IMR-90 (cell line): ENCODE measurements around the gene GRB10. TPM values are rescaled to one million over a fixed set of nuclear protein-coding genes. Genes with fewer than 3 reads are reported as not detected.

Source experiments
- ATAC-seq: fragments of 200-7000 bp; cut with Tn5 transposase; 2 replicates; pipeline ENCODE4 v1.9.1; 2020; ENCODE audit warnings: low read depth, mild to moderate bottlenecking, moderate library complexity
- BruUV-seq: library from RNA; stranded (reverse); fragments of 400-500 nt; replicated peaks from 2 replicates; lab custom pipeline; 2021; lab: Mats Ljungman, UMichigan
- CTCF ChIA-PET: fragments of 300-600 bp; formaldehyde crosslinking; extraction: SDS; loops from one replicate; lab custom pipeline; 2021; ENCODE audit warnings: antibody characterized with exemption; lab: Yijun Ruan, JAX
- POLR2A ChIA-PET: fragments of 300-600 bp; sonication (Branson Sonifier 250); formaldehyde crosslinking; loops from one replicate; lab custom pipeline; 2022; ENCODE audit warnings: antibody characterized with exemption; ENCODE audit not compliant: unreplicated experiment; lab: Charles Lee
- DNase-seq: peaks from one replicate; pipeline ENCODE4 v3.0.0; 2013
- H2AFZ ChIP-seq: replicated peaks from 2 replicates; pipeline ENCODE3; 2013; ENCODE audit warnings: low read length, mild to moderate bottlenecking; ENCODE audit not compliant: poor library complexity
- H2AK5ac ChIP-seq: 2 replicates; pipeline ENCODE4 v1.6.1; 2013; ENCODE audit warnings: low read depth, low read length, inconsistent platforms
- H2AK9ac ChIP-seq: replicated peaks from 2 replicates; pipeline ENCODE3; 2013; ENCODE audit warnings: mild to moderate bottlenecking, low read depth, low read length, moderate library complexity; ENCODE audit not compliant: poor library complexity
- H2BK120ac ChIP-seq: 2 replicates; pipeline ENCODE4 v1.6.1; 2013; ENCODE audit warnings: low read depth, low read length, inconsistent platforms
- H2BK15ac ChIP-seq: 3 replicates; pipeline ENCODE4 v1.6.1; 2013; ENCODE audit warnings: low read depth, low read length, inconsistent platforms
- H2BK20ac ChIP-seq: 2 replicates; pipeline ENCODE4 v1.6.1; 2013; ENCODE audit warnings: low read depth, mild to moderate bottlenecking, inconsistent platforms, low read length, moderate library complexity
- H2BK5ac ChIP-seq: 2 replicates; pipeline ENCODE4 v1.6.1; 2013; ENCODE audit warnings: mild to moderate bottlenecking, low read depth, low read length, inconsistent platforms; ENCODE audit not compliant: poor library complexity, severe bottlenecking
- H3K14ac ChIP-seq: replicated peaks from 2 replicates; pipeline ENCODE4 v1.6.1; 2013; ENCODE audit warnings: low read depth, low read length, inconsistent platforms
- H3K18ac ChIP-seq: 2 replicates; pipeline ENCODE4 v1.6.1; 2013; ENCODE audit warnings: low read depth, low read length, control low read depth
- H3K23ac ChIP-seq: 2 replicates; pipeline ENCODE4 v1.6.1; 2013; ENCODE audit warnings: low read depth, low read length, inconsistent platforms
- H3K27ac ChIP-seq: 2 replicates; pipeline ENCODE4 v1.5.1; 2013; ENCODE audit warnings: mild to moderate bottlenecking, control low read depth, low read length; ENCODE audit not compliant: insufficient read depth
- H3K27me3 ChIP-seq: 2 replicates; pipeline ENCODE4 v1.6.1; 2013; ENCODE audit warnings: low read length; ENCODE audit not compliant: control insufficient read depth, insufficient read depth
- H3K36me3 ChIP-seq: 2 replicates; pipeline ENCODE4 v1.6.1; 2013; ENCODE audit warnings: low read length, mixed read lengths; ENCODE audit not compliant: control insufficient read depth, insufficient read depth
- H3K4ac ChIP-seq: 2 replicates; pipeline ENCODE4 v1.6.1; 2013; ENCODE audit warnings: low read depth, low read length, inconsistent platforms
- H3K4me1 ChIP-seq: 2 replicates; pipeline ENCODE4 v1.6.1; 2013; ENCODE audit warnings: low read length, mixed read lengths; ENCODE audit not compliant: control insufficient read depth, insufficient read depth
- H3K4me2 ChIP-seq: 2 replicates; pipeline ENCODE4 v1.6.1; 2013; ENCODE audit warnings: low read depth, mild to moderate bottlenecking, control low read depth, low read length, moderate library complexity
- H3K4me3 ChIP-seq: 2 replicates; pipeline ENCODE4 v1.5.1; 2013; ENCODE audit warnings: low read depth, mild to moderate bottlenecking, control low read depth, low read length, moderate library complexity; ENCODE audit not compliant: insufficient read depth
- H3K56ac ChIP-seq: 2 replicates; pipeline ENCODE4 v1.6.1; 2013; ENCODE audit warnings: low read length, inconsistent platforms; ENCODE audit not compliant: insufficient read depth; ENCODE audit errors: extremely low read depth
- H3K79me1 ChIP-seq, 2 experiments: 2 replicates each; pipeline ENCODE4 v1.6.1; 2013; ENCODE audit warnings: low read length in 2 of 2, inconsistent platforms in 1 of 2, low read depth in 1 of 2
- H3K9ac ChIP-seq: 2 replicates; pipeline ENCODE4 v1.6.1; 2013; ENCODE audit warnings: low read depth, low read length, control low read depth
- H3K9me1 ChIP-seq: 2 replicates; pipeline ENCODE4 v1.6.1; 2013; ENCODE audit warnings: low read length, inconsistent platforms; ENCODE audit not compliant: insufficient read depth
- H3K9me3 ChIP-seq: 2 replicates; pipeline ENCODE4 v1.6.1; 2013; ENCODE audit warnings: low read length; ENCODE audit not compliant: control insufficient read depth, insufficient read depth
- H4K20me1 ChIP-seq: 2 replicates; pipeline ENCODE4 v1.6.1; 2013; ENCODE audit warnings: low read length, inconsistent platforms; ENCODE audit not compliant: insufficient read depth
- H4K5ac ChIP-seq: 2 replicates; pipeline ENCODE4 v1.6.1; 2013; ENCODE audit warnings: mild to moderate bottlenecking, low read depth, low read length, control low read depth
- H4K8ac ChIP-seq, 2 experiments: 2 replicates each; pipeline ENCODE4 v1.6.1; 2013; ENCODE audit warnings: low read depth in 2 of 2, low read length in 2 of 2, control low read depth in 1 of 2, inconsistent platforms in 1 of 2
- H4K91ac ChIP-seq: 2 replicates; pipeline ENCODE4 v1.6.1; 2013; ENCODE audit warnings: low read depth, low read length, inconsistent platforms; ENCODE audit not compliant: insufficient read depth
- CHD1 ChIP-seq: IDR thresholded peaks from 2 replicates; pipeline ENCODE4 v1.6.1; 2012; ENCODE audit warnings: low read depth, low read length, improper control_type of control experiment
- MAFK ChIP-seq: IDR thresholded peaks from 2 replicates; pipeline ENCODE4 v1.6.1; 2012; ENCODE audit warnings: low read depth, low read length, improper control_type of control experiment
- MAZ ChIP-seq: IDR thresholded peaks from 2 replicates; pipeline ENCODE4 v1.6.1; 2012; ENCODE audit warnings: low read depth, mild to moderate bottlenecking, low read length, improper control_type of control experiment, moderate library complexity, borderline replicate concordance
- NFE2L2 ChIP-seq: fragments of 150-350 bp; IDR thresholded peaks from 2 replicates; pipeline ENCODE4 v1.6.1; 2016; ENCODE audit warnings: low read depth, mild to moderate bottlenecking, low read length
- RAD21 ChIP-seq: IDR thresholded peaks from 2 replicates; pipeline ENCODE4 v1.6.1; 2012; ENCODE audit warnings: low read length, improper control_type of control experiment
- RCOR1 ChIP-seq: IDR thresholded peaks from 2 replicates; pipeline ENCODE4 v1.6.1; 2012; ENCODE audit warnings: mild to moderate bottlenecking, low read length, improper control_type of control experiment; ENCODE audit not compliant: insufficient replicate concordance
- RFX5 ChIP-seq: IDR thresholded peaks from 2 replicates; pipeline ENCODE4 v1.8.0; 2012; ENCODE audit warnings: low read depth, mild to moderate bottlenecking, low read length, moderate library complexity
- SMC3 ChIP-seq: fragments of 150-350 bp; IDR thresholded peaks from 2 replicates; pipeline ENCODE4 v1.6.1; 2016; ENCODE audit warnings: low read depth, mild to moderate bottlenecking, antibody characterized with exemption, low read length, moderate library complexity
- WGBS, 2 experiments: methylation state at CpG; one replicate each; pipeline versions ENCODE4 v1.1.5 to v1.1.7; 2013; ENCODE audit warnings: missing lambda C conversion rate in 2 of 2; ENCODE audit not compliant: insufficient read length in 1 of 2; ENCODE audit errors: extremely low coverage in 2 of 2; 5-methylcytosine and 5-hydroxymethylcytosine counted together
- dilution Hi-C: fragments of 300-500 bp; cut with HindIII; formaldehyde crosslinking; loops from one replicate; pipeline ENCODE4 v1.14.3; 2018; ENCODE audit warnings: low sequenced_read_pairs; ENCODE audit not compliant: unreplicated experiment
- in situ Hi-C: fragments of 300-500 bp; cut with MboI; formaldehyde crosslinking; loops from 3 replicates; pipeline ENCODE4 v1.14.3; 2019; ENCODE audit warnings: low sequenced_read_pairs, inconsistent platforms, mixed read lengths
- intact Hi-C: fragments of 100-400 bp; cut with micrococcal nuclease; formaldehyde crosslinking; loops from 2 replicates; pipeline ENCODE4 v1.10.0; 2022
- polyA plus RNA-seq, 3 experiments: library from polyadenylated mRNA; depleted of rRNA; stranded (reverse); fragments of >200 nt; gene quantifications; 2 replicates each; pipeline ENCODE4 v1.2.3, GENCODE V29; 2012; ENCODE audit warnings: low replicate concordance in 1 of 3
- total RNA-seq: library from RNA; depleted of rRNA; stranded (reverse); fragments of >200 nt; gene quantifications from 2 replicates; pipeline ENCODE4 v1.2.3, GENCODE V29; 2012
- TF ChIP-seq, protein P1 (sequence below): fragments of 150-350 bp; IDR thresholded peaks from 2 replicates; pipeline ENCODE4 v1.6.1; 2017; ENCODE audit warnings: mild to moderate bottlenecking, antibody characterized with exemption, low read length, low read depth

Gene GRB10
- total and polyA plus RNA-seq, 2 of the 4 experiments (the other 2 are of a cell fraction) = 6.3 to 15.1 TPM

- in situ Hi-C loops (no loop called here), dilution Hi-C loops (no loop called here), intact Hi-C loops (no loop called here)
- Histone ChIP-seq H3K9ac (no peak overlapping the region), H4K91ac (no peak overlapping the region), H2AFZ (no peak overlapping the region), H2AK9ac (no peak overlapping the region), H3K36me3 (peaks cover 12% of the 10 kb centered on the region), H4K8ac (no peak overlapping the region), H3K14ac (no peak overlapping the region), H2BK20ac (no peak overlapping the region), H3K27ac (no peak overlapping the region), H3K23ac (no peak overlapping the region), H2BK120ac (no peak overlapping the region), H3K27me3 (no peaks in the 10 kb centered on the region), H3K56ac (no peak overlapping the region), H3K79me1 (no peaks in the 10 kb centered on the region; a peak in 1 of 4 replicates), H3K4me3 (no peak overlapping the region), H2AK5ac (no peak overlapping the region), H2BK15ac (no peak overlapping the region), H4K20me1 (peaks cover 11% of the 10 kb centered on the region; the same call in 1 of the 2 replicates), H3K4me1 (peaks cover 1% of the 10 kb centered on the region; the same call in 1 of the 2 replicates), H3K18ac (no peak overlapping the region), H3K9me1 (no peaks in the 10 kb centered on the region; the same call in 1 of the 2 replicates), H2BK5ac (no peak overlapping the region), H3K4me2 (no peak overlapping the region), H3K9me3 (no peaks in the 10 kb centered on the region), H3K4ac (no peak overlapping the region), H4K5ac (no peak overlapping the region)
- whole genome bisulfite sequencing, 2 experiments = no CpG with 5 or more reads among the region's 9 CpGs
- POLR2A ChIA-PET = no interaction called here
- 0 out of 2 replicates have a peak, but pooled peaks have one; percentile 35 for ATAC-seq
- peak; percentile 12 for DNase-seq
- CTCF ChIA-PET = no interaction called here
- BruUV-seq = no TSS peak
- TF ChIP-seq MAFK = no peak
- no peak for TF ChIP-seq RAD21
- TF ChIP-seq RCOR1 = no peak
- no peak for TF ChIP-seq RFX5
- TF ChIP-seq MAZ = no peak
- TF ChIP-seq SMC3 = no peak
- TF ChIP-seq, protein P1, sequence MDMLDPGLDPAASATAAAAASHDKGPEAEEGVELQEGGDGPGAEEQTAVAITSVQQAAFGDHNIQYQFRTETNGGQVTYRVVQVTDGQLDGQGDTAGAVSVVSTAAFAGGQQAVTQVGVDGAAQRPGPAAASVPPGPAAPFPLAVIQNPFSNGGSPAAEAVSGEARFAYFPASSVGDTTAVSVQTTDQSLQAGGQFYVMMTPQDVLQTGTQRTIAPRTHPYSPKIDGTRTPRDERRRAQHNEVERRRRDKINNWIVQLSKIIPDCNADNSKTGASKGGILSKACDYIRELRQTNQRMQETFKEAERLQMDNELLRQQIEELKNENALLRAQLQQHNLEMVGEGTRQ = no peak
- TF ChIP-seq NFE2L2 = no peak
- TF ChIP-seq CHD1 = no peak
Observed at GRCh38 chr7:50657341-50657873, 125.3 kb downstream of the GRB10 start.
